H9 (cell line): ENCODE data around the gene KIF22. TPM values are rescaled to one million over a fixed set of nuclear protein-coding genes. Genes with fewer than 3 reads are reported as not detected.

Source experiments
- DNase-seq: peaks from one replicate; pipeline ENCODE4 v3.0.0-alpha.2; 2017
- H2AFZ ChIP-seq: one replicate; pipeline ENCODE4 v1.6.1; 2013; ENCODE audit warnings: mild to moderate bottlenecking, low read length, control low read depth, moderate library complexity
- H2AK5ac ChIP-seq: 2 replicates; pipeline ENCODE4 v1.6.1; 2013; ENCODE audit warnings: low read length, control low read depth, mixed read lengths; ENCODE audit not compliant: insufficient read length
- H2BK120ac ChIP-seq: one replicate; pipeline ENCODE4 v1.6.1; 2013; ENCODE audit warnings: low read depth, mild to moderate bottlenecking, low read length, control low read depth, inconsistent platforms; ENCODE audit not compliant: poor library complexity, severe bottlenecking
- H2BK12ac ChIP-seq: 2 replicates; pipeline ENCODE4 v1.6.1; 2013; ENCODE audit warnings: low read length, control low read depth, mixed read lengths, low read depth; ENCODE audit not compliant: insufficient read length
- H2BK15ac ChIP-seq: 2 replicates; pipeline ENCODE4 v1.6.1; 2013; ENCODE audit warnings: low read depth, low read length, control low read depth
- H2BK20ac ChIP-seq: one replicate; pipeline ENCODE4 v1.6.1; 2013; ENCODE audit warnings: low read depth, mild to moderate bottlenecking, low read length, control low read depth, inconsistent platforms; ENCODE audit not compliant: poor library complexity, severe bottlenecking
- H2BK5ac ChIP-seq: 2 replicates; pipeline ENCODE4 v1.6.1; 2013; ENCODE audit warnings: low read length, control low read depth, mixed read lengths; ENCODE audit not compliant: insufficient read length
- H3K14ac ChIP-seq: 2 replicates; pipeline ENCODE4 v1.6.1; 2013; ENCODE audit warnings: low read length, control low read depth; ENCODE audit not compliant: insufficient read depth
- H3K18ac ChIP-seq: 2 replicates; pipeline ENCODE4 v1.6.1; 2013; ENCODE audit warnings: low read depth, mild to moderate bottlenecking, mixed read lengths, low read length, control low read depth; ENCODE audit not compliant: insufficient read length
- H3K23ac ChIP-seq: 2 replicates; pipeline ENCODE4 v1.6.1; 2013; ENCODE audit warnings: low read length, control low read depth, mixed read lengths, low read depth; ENCODE audit not compliant: insufficient read length
- H3K23me2 ChIP-seq: 2 replicates; pipeline ENCODE4 v1.6.1; 2013; ENCODE audit warnings: low read depth, mild to moderate bottlenecking, mixed read lengths, low read length, control low read depth; ENCODE audit not compliant: insufficient read length, poor library complexity, severe bottlenecking
- H3K27ac ChIP-seq: 2 replicates; pipeline ENCODE4 v1.5.1; 2013; ENCODE audit warnings: low read length, control low read depth, mixed read lengths, low read depth; ENCODE audit not compliant: insufficient read length
- H3K27me3 ChIP-seq: 2 replicates; pipeline ENCODE4 v1.6.1; 2013; ENCODE audit warnings: low read length, control low read depth, inconsistent platforms; ENCODE audit not compliant: insufficient read depth
- H3K4ac ChIP-seq: 2 replicates; pipeline ENCODE4 v1.6.1; 2013; ENCODE audit warnings: low read depth, mild to moderate bottlenecking, control low read depth, inconsistent platforms, low read length, moderate library complexity
- H3K4me1 ChIP-seq: 2 replicates; pipeline ENCODE4 v1.6.1; 2013; ENCODE audit warnings: low read length, control low read depth, inconsistent platforms; ENCODE audit not compliant: insufficient read depth
- H3K4me2 ChIP-seq: 2 replicates; pipeline ENCODE4 v1.6.1; 2013; ENCODE audit warnings: low read length, control low read depth, mixed read lengths; ENCODE audit not compliant: insufficient read length, insufficient read depth
- H3K56ac ChIP-seq: 2 replicates; pipeline ENCODE4 v1.6.1; 2013; ENCODE audit warnings: low read depth, mild to moderate bottlenecking, mixed read lengths, low read length, control low read depth; ENCODE audit not compliant: insufficient read length
- H3K79me1 ChIP-seq: 2 replicates; pipeline ENCODE4 v1.6.1; 2013; ENCODE audit warnings: low read depth, mild to moderate bottlenecking, moderate library complexity, low read length, control low read depth, inconsistent platforms; ENCODE audit not compliant: insufficient read depth, poor library complexity, severe bottlenecking
- H3K79me2 ChIP-seq: 2 replicates; pipeline ENCODE4 v1.6.1; 2013; ENCODE audit warnings: low read length, control low read depth, inconsistent platforms; ENCODE audit not compliant: insufficient read depth
- H3K9ac ChIP-seq: 2 replicates; pipeline ENCODE4 v1.6.1; 2013; ENCODE audit warnings: low read length, control low read depth, mixed read lengths; ENCODE audit not compliant: insufficient read length; ENCODE audit errors: extremely low read depth
- H3K9me3 ChIP-seq: one replicate; pipeline ENCODE4 v1.6.1; 2013; ENCODE audit warnings: low read depth, low read length, inconsistent platforms; ENCODE audit not compliant: control insufficient read depth
- H3T11ph ChIP-seq: one replicate; pipeline ENCODE4 v1.6.1; 2013; ENCODE audit warnings: mild to moderate bottlenecking, low read length, control low read depth, inconsistent platforms
- H4K20me1 ChIP-seq: one replicate; pipeline ENCODE4 v1.6.1; 2013; ENCODE audit not compliant: control insufficient read depth, insufficient read length, insufficient read depth
- H4K5ac ChIP-seq: 2 replicates; pipeline ENCODE4 v1.6.1; 2013; ENCODE audit warnings: low read depth, mild to moderate bottlenecking, mixed read lengths, low read length, control low read depth; ENCODE audit not compliant: insufficient read length
- H4K8ac ChIP-seq: replicated peaks from 2 replicates; pipeline ENCODE4 v1.6.1; 2013; ENCODE audit warnings: low read length, control low read depth, mixed read lengths, low read depth; ENCODE audit not compliant: insufficient read length
- H4K91ac ChIP-seq: 2 replicates; pipeline ENCODE4 v1.6.1; 2013; ENCODE audit warnings: low read depth, mild to moderate bottlenecking, moderate library complexity, mixed read lengths, low read length, control low read depth; ENCODE audit not compliant: insufficient read length
- H3K27ac Mint-ChIP-seq, 3 experiments: 2 replicates in 2 of 3; 3 replicates in 1 of 3; pipeline ENCODE4 v1.8.0; 2020 to 2021; ENCODE audit warnings: mixed read lengths in 3 of 3, mild to moderate bottlenecking in 1 of 3, moderate library complexity in 1 of 3
- H3K27me3 Mint-ChIP-seq: 2 replicates; pipeline ENCODE4 v1.8.0; 2021; ENCODE audit warnings: low read depth, mild to moderate bottlenecking, moderate library complexity, mixed read lengths
- H3K36me3 Mint-ChIP-seq, 3 experiments: 2 replicates in 2 of 3; 3 replicates in 1 of 3; pipeline ENCODE4 v1.8.0; 2020 to 2021; ENCODE audit warnings: low read depth in 3 of 3, mixed read lengths in 3 of 3; ENCODE audit not compliant: insufficient read depth in 1 of 3
- H3K4me1 Mint-ChIP-seq, 2 experiments: 2 replicates each; pipeline ENCODE4 v1.8.0; 2020; ENCODE audit warnings: mixed read lengths in 2 of 2
- H3K4me3 Mint-ChIP-seq, 2 experiments: 2 replicates in 1 of 2; 3 replicates in 1 of 2; pipeline ENCODE4 v1.8.0; 2020 to 2021; ENCODE audit warnings: mild to moderate bottlenecking in 2 of 2, mixed read lengths in 2 of 2, moderate library complexity in 1 of 2
- H3K9me3 Mint-ChIP-seq, 2 experiments: 2 replicates in 1 of 2; 3 replicates in 1 of 2; pipeline ENCODE4 v1.8.0; 2020; ENCODE audit warnings: mild to moderate bottlenecking in 2 of 2, mixed read lengths in 2 of 2, moderate library complexity in 1 of 2
- CTCF ChIP-seq: fragments of 200-600 bp; sonication (generic); conservative IDR thresholded peaks from 3 replicates; pipeline ENCODE4 v1.8.0; 2021; ENCODE audit warnings: antibody characterized with exemption, mild to moderate bottlenecking
- WGBS: extraction: QIAGEN DNeasy Blood & Tissue Kit; methylation state at CpG from one replicate; pipeline ENCODE4 v1.1.7; 2013; ENCODE audit warnings: missing lambda C conversion rate, low lambda C conversion rate, mixed read lengths; ENCODE audit not compliant: insufficient read length; ENCODE audit errors: extremely low coverage; 5-methylcytosine and 5-hydroxymethylcytosine counted together
- total RNA-seq: library from RNA; stranded (reverse); gene quantifications from 2 replicates; pipeline ENCODE4 v1.2.1, GENCODE V29; 2021

KIF22 gene
- total RNA-seq, 1 experiment from 2014 or later: 151 TPM

GRCh38 chr16:29757950-29758466 lies 32.5 kb upstream of the KIF22 start:
- Histone ChIP-seq H3K18ac (no peak overlapping the region), H3K27me3 (no peaks in the 10 kb centered on the region), H3K4me2 (no peak overlapping the region), H4K91ac (no peak overlapping the region), H4K5ac (no peak overlapping the region), H2BK12ac (no peak overlapping the region), H3K4ac (no peak overlapping the region), H2BK5ac (no peak overlapping the region), H3K9me3 (no peaks in the 10 kb centered on the region), H3K14ac (no peak overlapping the region), H3K23ac (no peak overlapping the region), H2BK120ac (no peak overlapping the region), H3K23me2 (no peaks in the 10 kb centered on the region), H4K20me1 (no peaks in the 10 kb centered on the region), H3K56ac (no peak overlapping the region), H3T11ph (no peak overlapping the region), H3K27ac (no peak overlapping the region), H3K9ac (no peak overlapping the region), H3K4me1 (no peaks in the 10 kb centered on the region), H2BK15ac (no peak overlapping the region), H2AFZ (no peak overlapping the region), H2BK20ac (no peak overlapping the region), H3K79me1 (no peaks in the 10 kb centered on the region), H3K79me2 (no peaks in the 10 kb centered on the region), H2AK5ac (no peak overlapping the region), H4K8ac (no peak overlapping the region)
- WGBS: no CpG with 5 or more reads among the region's 6 CpGs
- Mint-ChIP-seq H3K27ac (peak overlapping the region in 1 of 3 experiments; percentile 93; a peak in 3 of 7 replicates), H3K4me1 (peaks cover 5 to 17% of the 10 kb centered on the region in 2 experiments; a peak in 2 of 4 replicates), H3K36me3 (no peaks in the 10 kb centered on the region), H3K9me3 (no peaks in the 10 kb centered on the region; a peak in 1 of 5 replicates), H3K4me3 (no peak overlapping the region), H3K27me3 (peaks cover 2% of the 10 kb centered on the region)
- TF ChIP-seq CTCF: no peak; the same call in 2 of the 3 replicates
- no peak for DNase-seq
